ENCODE measurements around the gene TMED3.

TMED3 gene

GRCh38 chr15:79283252-79284048 is 27.5 kb upstream of the TMED3 start:
- TF ChIP-seq REST (IDR thresholded peaks at IDR 0.05; ENCODE audit: low read depth), result peak; percentile 98
- TF ChIP-seq ZBTB7A (IDR thresholded peaks at IDR 0.05; ENCODE audit: low read depth), result no peak
- 0 out of 2 replicates have a peak, but pooled peaks have one; percentile 6 for TF ChIP-seq RAD21 (IDR thresholded peaks at IDR 0.05; ENCODE audit: low read depth)
- peak; percentile 47; the same call in 1 of the 2 replicates for TF ChIP-seq YY1 (IDR thresholded peaks at IDR 0.05; ENCODE audit: low read depth)
- TF ChIP-seq CREB1 (IDR thresholded peaks at IDR 0.05; ENCODE audit: low read depth), result no peak
- TF ChIP-seq MAX (IDR thresholded peaks at IDR 0.05), result no peak

- TF ChIP-seq NFIC (IDR thresholded peaks at IDR 0.05), result no peak
- no peak for TF ChIP-seq ZBTB7A (IDR thresholded peaks at IDR 0.05; ENCODE audit: low read depth)
- no peak for TF ChIP-seq EGR1 (IDR thresholded peaks at IDR 0.05)
- TF ChIP-seq TAF1 (IDR thresholded peaks at IDR 0.05; ENCODE audit: low read depth), result no peak
- no peak for TF ChIP-seq TEAD4 (IDR thresholded peaks at IDR 0.05)
- TF ChIP-seq EP300 (IDR thresholded peaks at IDR 0.05; ENCODE audit: borderline replicate concordance), result no peak
- TF ChIP-seq YY1 (IDR thresholded peaks at IDR 0.05; ENCODE audit: low read depth), result no peak
- no peak for TF ChIP-seq CREB1 (IDR thresholded peaks at IDR 0.05; ENCODE audit: low read depth)
- TF ChIP-seq FOXM1 (IDR thresholded peaks at IDR 0.05; ENCODE audit: borderline replicate concordance, low read depth), result no peak
Observed at GRCh38 chr15:79290642-79291275, 20.2 kb upstream of the TMED3 start.

GRCh38 chr15:79292011-79292410 is 18.9 kb upstream of the TMED3 start:
- no peak for TF ChIP-seq ZBTB7A (IDR thresholded peaks at IDR 0.05; ENCODE audit: low read depth)
- TF ChIP-seq USF1 (IDR thresholded peaks at IDR 0.05), result no peak
- TF ChIP-seq TCF12 (IDR thresholded peaks at IDR 0.05; ENCODE audit: low read depth), result no peak
- no peak for TF ChIP-seq YY1 (IDR thresholded peaks at IDR 0.05; ENCODE audit: low read depth)
- no peak for TF ChIP-seq RAD21 (IDR thresholded peaks at IDR 0.05; ENCODE audit: low read depth)
- no peak for TF ChIP-seq TAF1 (IDR thresholded peaks at IDR 0.05; ENCODE audit: low read depth)
- TF ChIP-seq TEAD4 (IDR thresholded peaks at IDR 0.05), result no peak
- no peak for TF ChIP-seq EGR1 (IDR thresholded peaks at IDR 0.05)
- no peak for TF ChIP-seq NFIC (IDR thresholded peaks at IDR 0.05)
- no peak for TF ChIP-seq CEBPB (IDR thresholded peaks at IDR 0.05)
- no peak for TF ChIP-seq CREB1 (IDR thresholded peaks at IDR 0.05; ENCODE audit: low read depth)
- no peak for TF ChIP-seq EP300 (IDR thresholded peaks at IDR 0.05; ENCODE audit: borderline replicate concordance)
- no peak for TF ChIP-seq FOXM1 (IDR thresholded peaks at IDR 0.05; ENCODE audit: borderline replicate concordance, low read depth)
- TF ChIP-seq MAX (IDR thresholded peaks at IDR 0.05), result no peak
- TF ChIP-seq REST (IDR thresholded peaks at IDR 0.05; ENCODE audit: low read depth), result no peak

- no peak for TF ChIP-seq ZBTB7A (IDR thresholded peaks at IDR 0.05; ENCODE audit: low read depth)
- peak; percentile 71 for TF ChIP-seq REST (IDR thresholded peaks at IDR 0.05; ENCODE audit: low read depth)
Observed at GRCh38 chr15:79294075-79294474, 16.8 kb upstream of the TMED3 start.

GRCh38 chr15:79296583-79296982 is 14.3 kb upstream of the TMED3 start:
- no peak for TF ChIP-seq YY1 (IDR thresholded peaks at IDR 0.05; ENCODE audit: low read depth)
- TF ChIP-seq MAX (IDR thresholded peaks at IDR 0.05), result no peak
- no peak for TF ChIP-seq ZBTB7A (IDR thresholded peaks at IDR 0.05; ENCODE audit: low read depth)
- TF ChIP-seq TEAD4 (IDR thresholded peaks at IDR 0.05), result no peak
- no peak for TF ChIP-seq FOXM1 (IDR thresholded peaks at IDR 0.05; ENCODE audit: borderline replicate concordance, low read depth)
- no peak for TF ChIP-seq TCF12 (IDR thresholded peaks at IDR 0.05; ENCODE audit: low read depth)
- TF ChIP-seq REST (IDR thresholded peaks at IDR 0.05; ENCODE audit: low read depth), result no peak
- TF ChIP-seq TAF1 (IDR thresholded peaks at IDR 0.05; ENCODE audit: low read depth), result no peak
